Measurements from ENCODE around the gene SEC24C.
"Not testable (repeated sequence)": the region's sequence is repeated elsewhere in the genome, so short reads cannot be mapped to it uniquely, and the experiment has no call there.

Gene SEC24C

GRCh38 chr10:73772281-73773151, 28.3 kb downstream of the SEC24C start:
- peak; percentile 74 for DNase-seq

GRCh38 chr10:73773152-73773879, 29.1 kb downstream of the SEC24C start:
- DNase-seq = no peak

DNA sequence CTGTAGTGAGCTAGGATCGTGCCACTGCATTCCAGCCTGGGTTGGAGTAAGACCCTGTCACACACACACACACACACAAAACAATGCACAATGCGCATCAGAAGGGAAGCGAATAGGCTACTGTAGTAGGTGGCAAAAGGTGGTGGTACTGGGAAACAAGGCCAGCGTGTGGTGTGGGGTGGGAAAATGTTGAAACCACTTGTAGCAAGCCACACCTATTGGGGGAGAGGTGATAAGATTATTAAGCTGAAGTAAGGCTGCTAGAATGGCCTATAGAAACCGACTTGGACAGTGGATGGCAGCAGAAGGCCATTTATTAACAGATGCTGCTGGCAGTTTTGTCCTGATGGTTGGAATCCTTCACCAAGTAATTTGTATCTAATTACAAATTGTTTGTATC, 30.5 kb downstream of the SEC24C start:
- no peak for DNase-seq

DNA sequence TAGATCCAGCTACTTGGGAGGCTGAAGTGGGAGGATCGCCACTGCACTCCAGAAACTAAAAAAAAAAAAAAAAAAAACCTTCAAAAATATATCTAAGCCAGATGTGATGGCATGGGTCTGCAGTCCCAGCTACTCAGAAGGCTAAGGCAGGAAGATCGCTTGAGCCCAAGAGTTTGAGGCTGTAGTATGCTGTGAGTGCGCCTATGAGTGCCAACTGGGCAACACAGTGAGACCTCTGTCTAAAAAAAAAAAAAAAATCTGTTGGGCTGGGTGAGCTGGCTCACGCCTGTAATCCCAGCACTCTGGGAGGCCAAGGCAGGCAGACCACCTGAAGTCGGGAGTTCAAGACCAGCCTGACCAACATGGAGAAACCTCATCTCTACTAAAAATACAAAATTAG, 34.8 kb downstream of the SEC24C start:
- no peak for DNase-seq

- DNase-seq = no peak
These were observed 35.5 kb downstream of the SEC24C start for GRCh38 chr10:73779539-73780197.

GRCh38 chr10:73780301-73780700, 36.1 kb downstream of the SEC24C start:
- no peak for DNase-seq

DNA sequence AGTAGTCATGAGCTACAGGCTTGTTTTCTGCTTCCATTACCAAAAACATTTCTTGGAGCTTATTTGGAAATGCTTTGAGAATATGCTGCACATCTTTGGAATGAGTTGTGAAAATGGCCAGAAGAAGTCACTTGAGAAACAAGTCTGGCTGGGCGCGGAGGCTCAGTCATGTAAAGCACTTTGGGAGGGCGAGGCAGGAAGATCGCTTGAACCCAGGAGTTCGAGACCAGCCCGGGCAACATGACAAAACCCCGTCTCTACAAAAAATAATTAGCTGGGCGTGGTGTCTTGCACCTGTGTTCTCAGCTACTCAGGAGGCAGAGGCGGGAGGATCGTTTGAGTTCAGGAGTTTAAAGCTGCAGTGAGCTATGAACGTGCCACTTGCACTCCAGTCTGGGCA, 36.8 kb downstream of the SEC24C start:
- no peak for DNase-seq

DNA sequence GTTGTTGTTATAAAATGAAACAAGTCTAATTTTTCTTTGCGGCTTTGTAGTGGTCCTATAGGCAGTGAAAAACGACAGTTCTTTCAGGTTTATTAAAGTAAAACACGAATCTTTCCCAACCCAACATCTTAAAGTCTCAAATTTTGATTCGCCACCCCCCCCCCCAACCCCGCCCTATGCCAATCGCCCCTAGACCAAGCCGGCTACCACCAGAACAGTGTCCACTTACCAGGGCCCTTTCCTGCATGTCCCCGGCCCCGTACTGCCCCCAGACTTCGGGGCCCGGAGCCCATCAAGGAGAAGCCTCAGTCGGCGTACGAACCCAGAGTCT, 37.3 kb downstream of the SEC24C start:
- no peak for DNase-seq

DNA sequence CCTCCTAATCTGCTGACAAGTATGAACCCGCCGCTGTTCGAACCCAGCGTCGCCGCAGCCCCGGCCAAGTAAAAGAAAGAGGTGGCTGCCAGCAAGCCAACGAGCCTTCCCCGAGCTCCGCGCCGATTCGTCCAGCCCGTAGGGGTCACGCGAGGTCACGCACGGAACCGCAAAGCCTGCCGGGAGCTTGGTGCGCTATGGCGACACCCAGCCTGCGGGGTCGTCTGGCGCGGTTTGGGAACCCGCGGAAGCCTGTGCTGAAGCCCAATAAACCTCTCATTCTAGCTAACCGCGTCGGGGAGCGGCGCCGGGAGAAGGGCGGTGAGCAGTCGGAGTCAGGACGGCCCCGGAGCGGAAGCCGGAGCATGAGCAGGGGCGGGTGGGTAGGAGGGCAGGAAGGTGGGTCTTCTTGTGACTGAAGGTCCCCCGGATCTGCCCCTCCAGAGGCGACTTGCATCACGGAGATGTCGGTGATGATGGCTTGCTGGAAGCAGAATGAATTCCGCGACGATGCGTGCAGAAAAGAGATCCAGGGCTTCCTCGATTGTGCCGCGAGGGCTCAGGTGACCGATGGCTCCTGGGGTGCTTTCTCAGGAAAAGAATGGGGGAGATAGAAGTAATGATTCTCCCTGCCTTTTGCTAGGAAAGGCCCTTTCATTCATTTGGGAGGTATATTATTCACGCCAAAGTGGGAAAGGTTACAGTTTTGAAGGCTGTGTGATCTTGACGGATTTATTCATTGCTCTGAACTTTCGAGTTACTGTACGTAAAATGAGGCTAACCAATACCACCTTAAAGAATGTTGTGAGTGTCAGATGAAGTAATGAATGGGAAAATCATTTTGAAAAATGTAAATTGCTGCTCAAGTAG, 37.9 kb downstream of the SEC24C start, which contains the start of gene CHCHD1:
CHCHD1 (plus strand) TSS at position 170 of the 870 bp plus-strand sequence; CDS start at position 198, 28 bp downstream.
- DNase-seq = peak; percentile 86

DNA sequence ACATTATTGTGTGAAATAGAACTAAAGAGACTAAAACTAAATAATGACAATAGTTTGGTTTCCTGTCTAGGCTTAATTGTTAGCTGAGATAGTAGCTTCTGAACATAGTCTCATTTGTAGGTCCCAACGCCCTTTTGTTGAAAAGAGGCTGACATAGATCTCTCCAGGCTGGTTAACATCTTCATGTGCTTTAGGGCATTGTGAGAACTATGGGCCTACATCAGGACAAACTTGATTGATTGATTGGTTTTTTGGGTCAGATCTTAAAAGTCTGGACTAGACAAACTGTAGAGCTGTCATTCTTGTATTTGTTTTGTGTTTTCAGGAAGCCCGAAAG, 38.5 kb downstream of the SEC24C start:
- DNase-seq = no peak

DNA sequence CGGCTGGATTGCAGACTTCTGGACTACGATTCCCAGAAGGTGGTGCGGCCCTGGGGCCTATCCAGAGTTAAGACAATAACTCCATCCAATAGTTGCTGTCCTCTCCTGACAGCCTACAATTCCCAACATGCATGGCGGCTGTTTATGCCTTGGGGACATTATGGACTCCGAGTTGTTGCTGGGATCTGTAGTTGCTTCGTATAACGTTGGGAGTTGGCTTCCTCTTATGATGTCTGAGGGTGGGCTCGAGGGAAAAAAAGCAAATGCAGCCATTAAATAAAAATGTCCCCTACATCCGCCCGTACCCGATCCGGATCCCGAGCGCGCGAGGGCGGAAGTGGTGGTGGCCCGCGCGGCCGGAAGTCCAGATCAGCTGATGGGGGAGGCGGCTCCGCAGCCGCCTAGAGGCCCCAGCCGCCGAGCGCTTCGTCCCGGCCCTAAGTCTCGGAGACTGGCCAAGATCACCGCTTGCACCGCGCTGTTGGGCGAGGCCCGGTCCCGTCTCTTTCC, 41.1 kb downstream of the SEC24C start, which contains the start of gene ZSWIM8:
ZSWIM8 (plus strand) TSS at position 396 of the 510 bp plus-strand sequence. CDS start 273 bp downstream, outside the sequence.
- DNase-seq = peak; percentile 75

DNA sequence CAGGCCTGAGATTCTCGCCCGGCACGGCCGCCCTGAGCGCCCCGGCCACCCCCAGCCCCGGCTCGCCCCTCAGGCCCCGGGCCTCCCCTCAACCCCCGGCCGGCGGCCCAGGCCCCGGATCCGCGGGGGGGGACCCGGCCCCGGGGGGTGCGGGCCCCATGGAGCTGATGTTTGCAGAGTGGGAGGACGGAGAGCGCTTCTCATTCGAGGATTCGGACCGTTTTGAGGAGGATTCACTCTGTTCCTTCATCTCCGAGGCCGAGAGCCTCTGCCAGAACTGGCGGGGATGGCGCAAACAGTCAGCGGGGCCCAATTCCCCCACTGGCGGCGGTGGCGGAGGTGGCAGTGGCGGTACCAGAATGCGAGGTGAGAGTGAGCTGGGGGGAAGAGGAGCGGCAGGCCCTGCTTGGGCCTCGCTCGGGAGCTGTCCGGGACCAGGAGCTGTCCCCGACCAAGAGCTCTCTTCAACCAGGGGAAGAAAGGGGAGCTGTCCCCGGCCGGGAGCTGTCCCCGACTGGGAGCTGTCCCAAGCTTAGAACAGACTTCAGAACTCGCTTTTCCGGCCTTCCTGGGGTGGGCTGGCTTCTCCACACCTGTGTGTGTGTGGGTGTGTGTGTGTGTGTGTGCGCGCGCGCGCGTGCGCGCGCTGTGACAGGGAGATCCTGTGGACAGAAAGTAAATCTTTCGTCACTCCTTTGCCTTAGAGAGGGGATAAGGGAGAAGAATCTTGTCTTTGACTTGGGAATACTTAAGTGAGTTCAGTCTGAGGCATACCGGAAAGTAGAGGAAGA, 41.7 kb downstream of the SEC24C start:
- peak; percentile 44 for DNase-seq

DNA sequence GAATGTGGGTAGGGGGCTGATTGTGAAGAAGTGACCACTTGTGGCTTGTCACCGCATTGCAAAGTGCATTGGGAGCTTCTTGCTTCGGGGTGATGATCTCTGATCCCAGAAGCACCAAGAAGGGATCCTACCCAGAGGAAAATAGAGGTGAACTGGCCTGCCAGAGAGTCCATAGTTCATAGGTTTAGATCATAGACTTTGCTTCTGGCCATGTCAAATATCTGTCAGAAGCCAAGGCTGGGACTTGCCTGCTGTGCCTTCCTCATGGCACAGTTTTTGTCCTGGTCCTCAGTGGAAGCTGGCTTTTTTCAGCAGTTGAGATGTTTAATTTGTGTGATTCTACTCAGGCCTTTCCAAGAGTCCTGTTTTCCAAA, 42.3 kb downstream of the SEC24C start:
- DNase-seq = no peak

- not testable (repeated sequence) for DNase-seq
These were observed 43.0 kb downstream of the SEC24C start for GRCh38 chr10:73787031-73787800.

DNA sequence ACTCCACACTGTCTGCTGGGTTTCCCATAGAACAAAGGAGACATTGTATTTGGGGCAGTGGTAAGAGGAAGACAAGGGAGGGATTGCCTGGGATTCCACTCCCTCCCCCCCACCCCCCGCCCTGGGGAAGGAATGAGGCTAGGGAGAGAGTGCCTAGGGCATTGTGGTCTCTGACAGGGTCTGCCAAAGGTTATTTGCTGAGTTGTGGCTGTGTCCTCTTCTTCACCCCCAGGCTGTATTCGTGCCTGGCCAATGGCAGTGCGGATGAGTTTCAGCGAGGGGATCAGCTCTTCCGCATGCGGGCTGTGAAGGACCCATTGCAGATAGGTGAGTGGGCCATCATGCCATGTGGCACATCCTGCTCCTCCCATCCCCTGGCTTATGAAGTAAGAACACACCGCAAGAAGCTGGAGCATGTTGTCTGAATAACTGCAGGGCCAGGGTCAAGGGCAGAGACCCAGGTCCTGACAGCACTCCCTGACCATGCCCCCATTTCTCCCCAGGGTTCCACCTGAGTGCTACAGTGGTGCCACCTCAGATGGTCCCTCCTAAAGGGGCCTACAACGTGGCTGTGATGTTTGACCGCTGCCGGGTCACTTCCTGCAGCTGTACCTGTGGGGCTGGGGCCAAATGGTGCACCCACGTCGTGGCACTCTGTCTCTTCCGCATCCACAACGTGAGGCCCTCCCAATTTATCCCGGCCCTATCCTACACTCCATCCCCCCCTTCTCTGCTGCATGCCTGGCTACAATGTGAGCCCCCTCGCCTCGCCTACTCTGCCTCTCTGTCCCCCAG, 44.9 kb downstream of the SEC24C start:
- DNase-seq = no peak

GRCh38 chr10:73789659-73790055, 45.5 kb downstream of the SEC24C start:
- DNase-seq = no peak

DNA sequence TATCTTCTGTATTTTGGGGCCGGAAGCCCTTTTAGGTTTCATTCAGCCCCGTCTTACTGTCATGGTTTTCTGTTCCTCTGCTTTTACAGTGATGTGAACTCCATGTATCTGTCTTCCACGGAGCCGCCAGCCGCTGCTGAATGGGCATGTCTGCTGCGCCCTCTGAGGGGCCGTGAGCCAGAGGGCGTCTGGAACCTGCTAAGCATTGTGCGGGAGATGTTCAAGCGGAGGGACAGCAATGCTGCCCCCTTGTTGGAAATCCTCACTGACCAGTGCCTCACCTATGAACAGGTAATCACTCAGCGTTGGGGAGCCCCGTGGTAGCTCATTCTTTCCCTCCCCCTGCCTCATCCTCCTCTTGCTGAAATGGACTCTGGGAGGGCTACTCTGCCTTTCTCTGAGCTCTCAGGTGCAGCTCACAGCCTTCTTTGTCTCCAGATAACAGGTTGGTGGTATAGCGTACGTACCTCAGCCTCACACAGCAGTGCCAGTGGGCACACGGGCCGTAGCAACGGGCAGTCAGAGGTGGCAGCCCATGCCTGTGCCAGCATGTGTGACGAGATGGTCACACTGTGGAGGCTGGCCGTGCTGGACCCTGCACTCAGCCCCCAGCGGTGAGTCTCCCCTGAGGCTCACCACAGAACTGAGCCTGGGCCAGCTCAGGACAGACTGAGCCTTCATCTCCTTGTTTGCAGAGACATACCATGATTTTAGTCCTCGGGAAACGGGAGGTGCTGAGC, 46.9 kb downstream of the SEC24C start:
- DNase-seq = no peak

DNA sequence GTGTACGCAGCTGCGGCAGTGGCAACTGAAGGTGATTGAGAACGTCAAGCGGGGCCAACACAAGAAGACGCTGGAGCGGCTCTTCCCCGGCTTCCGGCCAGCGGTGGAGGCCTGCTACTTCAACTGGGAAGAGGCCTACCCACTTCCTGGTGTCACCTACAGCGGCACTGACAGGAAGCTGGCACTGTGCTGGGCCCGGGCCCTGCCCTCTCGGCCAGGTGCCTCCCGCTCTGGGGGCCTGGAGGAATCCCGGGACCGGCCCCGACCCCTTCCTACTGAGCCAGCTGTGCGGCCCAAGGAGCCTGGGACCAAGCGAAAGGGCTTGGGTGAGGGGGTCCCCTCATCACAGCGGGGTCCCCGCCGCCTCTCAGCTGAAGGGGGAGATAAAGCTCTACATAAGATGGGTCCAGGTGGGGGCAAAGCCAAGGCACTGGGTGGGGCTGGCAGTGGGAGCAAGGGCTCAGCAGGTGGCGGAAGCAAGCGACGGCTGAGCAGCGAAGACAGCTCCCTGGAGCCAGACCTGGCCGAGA, 47.8 kb downstream of the SEC24C start:
- DNase-seq = no peak

- no peak for DNase-seq
These were observed 49.3 kb downstream of the SEC24C start for GRCh38 chr10:73793456-73793855.

Data from activated gamma-delta T cell (primary cell).